PFSK-1 (cell line): ENCODE results near the gene PRR36.

Experiments used
- POLR2AphosphoS5 ChIP-seq: IDR thresholded peaks from 2 replicates; pipeline ENCODE4 v1.6.1; 2012; ENCODE audit warnings: low read depth, mild to moderate bottlenecking, control low read depth, low read length, moderate library complexity
- REST ChIP-seq, 2 experiments: IDR thresholded peaks; 2 replicates each; pipeline versions ENCODE4 v1.6.1 to v1.8.0; 2011 to 2012; ENCODE audit warnings: low read depth in 2 of 2, low read length in 2 of 2, control low read depth in 1 of 2, inconsistent platforms in 1 of 2, mild to moderate bottlenecking in 1 of 2, moderate library complexity in 1 of 2; ENCODE audit not compliant: insufficient read depth in 1 of 2
- SIN3A ChIP-seq: IDR thresholded peaks from 2 replicates; pipeline ENCODE4 v1.6.1; 2012; ENCODE audit warnings: mild to moderate bottlenecking, low read length, moderate library complexity, borderline replicate concordance; ENCODE audit not compliant: insufficient read depth
- TAF1 ChIP-seq: IDR thresholded peaks from 2 replicates; pipeline ENCODE4 v1.6.1; 2012; ENCODE audit warnings: low read length, control low read depth, borderline replicate concordance; ENCODE audit not compliant: insufficient read depth

- TF ChIP-seq POLR2AphosphoS5 (no peak), REST (IDR thresholded peaks at IDR 0.05; ENCODE audit: insufficient read depth in 1 of 2, low read depth in 2 of 2, low read length in 2 of 2) (no peak; a peak in 1 of 4 replicates), SIN3A (no peak; the same call in 1 of the 2 replicates), TAF1 (no peak)
Observed at GRCh38 chr19:7902796-7903243, 28.6 kb upstream of the PRR36 start.
